SK-N-SH (cell line): Measurements from ENCODE around the gene CX3CL1. TPM values are rescaled to one million over a fixed set of nuclear protein-coding genes. Genes with fewer than 3 reads are reported as not detected.

ENCODE experiments used
- CTCF ChIA-PET: fragments of 300-600, 350-600 bp; formaldehyde crosslinking; extraction: SDS; loops from one replicate; lab custom pipeline; 2021; lab: Yijun Ruan, JAX
- POLR2A ChIA-PET: fragments of 350-600 bp; sonication (Branson Sonifier 250); formaldehyde crosslinking; extraction: SDS; loops from one replicate; lab custom pipeline; 2020; ENCODE audit warnings: antibody characterized with exemption, inconsistent platforms; lab: Yijun Ruan, JAX
- DNase-seq: peaks from one replicate; pipeline ENCODE4 v3.0.0; 2012
- H2AFZ ChIP-seq: fragments of 200-600 bp; sonication (generic); 2 replicates; pipeline ENCODE4 v1.8.1; 2016; ENCODE audit warnings: antibody characterized with exemption, mild to moderate bottlenecking, low read depth
- H3F3A ChIP-seq: fragments of 200-600 bp; sonication (generic); replicated peaks from 2 replicates; pipeline ENCODE3; 2016; ENCODE audit warnings: antibody characterized with exemption, mild to moderate bottlenecking; ENCODE audit not compliant: insufficient read depth
- H3K27ac ChIP-seq, 2 experiments: fragments of 200-500 bp in 1 of 2; fragments of 200-600 bp in 1 of 2; sonication (Bioruptor generic) in 1 of 2; sonication (generic), shearing (Covaris generic) in 1 of 2; 2 replicates each; pipeline versions ENCODE4 v1.5.1 to v1.6.1; 2014 to 2016; ENCODE audit warnings: low read depth in 2 of 2, inconsistent platforms in 1 of 2, low read length in 1 of 2, mild to moderate bottlenecking in 1 of 2, mixed read lengths in 1 of 2
- H3K27me3 ChIP-seq: fragments of 200-600 bp; sonication (generic), shearing (Covaris generic); 2 replicates; pipeline ENCODE4 v1.6.1; 2016; ENCODE audit warnings: mixed run types; ENCODE audit not compliant: insufficient read depth
- H3K36me3 ChIP-seq, 2 experiments: fragments of 200-500 bp in 1 of 2; fragments of 200-600 bp in 1 of 2; sonication (Bioruptor generic) in 1 of 2; sonication (generic) in 1 of 2; replicated peaks in 1 of 2; 2 replicates each; pipeline versions ENCODE3 to v1.5.1; 2014 to 2016; ENCODE audit warnings: low read length in 1 of 2, mild to moderate bottlenecking in 1 of 2; ENCODE audit not compliant: insufficient read depth in 2 of 2, control insufficient read depth in 1 of 2
- H3K4me1 ChIP-seq, 2 experiments: fragments of 200-500 bp in 1 of 2; fragments of 200-600 bp in 1 of 2; sonication (Bioruptor generic) in 1 of 2; sonication (generic), shearing (Covaris generic) in 1 of 2; 2 replicates each; pipeline versions ENCODE4 v1.5.1 to v1.6.1; 2014 to 2016; ENCODE audit warnings: low read depth in 1 of 2, low read length in 1 of 2, mixed run types in 1 of 2; ENCODE audit not compliant: insufficient read depth in 2 of 2, control insufficient read depth in 1 of 2
- H3K4me2 ChIP-seq: fragments of 200-600 bp; sonication (generic), shearing (Covaris generic); 2 replicates; pipeline ENCODE4 v1.6.1; 2017; ENCODE audit warnings: mixed run types
- H3K4me3 ChIP-seq, 2 experiments: fragments of 200-500 bp in 1 of 2; fragments of 200-600 bp in 1 of 2; sonication (Bioruptor generic) in 1 of 2; sonication (generic), shearing (Covaris generic) in 1 of 2; 2 replicates each; pipeline versions ENCODE4 v1.5.1 to v1.8.1; 2014 to 2016; ENCODE audit warnings: low read depth in 2 of 2, inconsistent platforms in 1 of 2, low read length in 1 of 2, mild to moderate bottlenecking in 1 of 2, mixed read lengths in 1 of 2, moderate library complexity in 1 of 2
- H3K79me2 ChIP-seq: fragments of 200-600 bp; sonication (generic); 2 replicates; pipeline ENCODE4 v1.8.1; 2017; ENCODE audit warnings: mild to moderate bottlenecking; ENCODE audit not compliant: insufficient read depth
- H3K9ac ChIP-seq: fragments of 200-600 bp; sonication (generic); 2 replicates; pipeline ENCODE4 v1.6.1; 2017; ENCODE audit warnings: mixed run types
- H3K9me2 ChIP-seq: fragments of 200-600 bp; sonication (generic); 2 replicates; pipeline ENCODE4 v1.6.1; 2017; ENCODE audit warnings: mixed run types
- H3K9me3 ChIP-seq: fragments of 200-600 bp; sonication (generic); 2 replicates; pipeline ENCODE4 v1.6.1; 2017; ENCODE audit warnings: mixed run types, mild to moderate bottlenecking, moderate library complexity
- H4K20me1 ChIP-seq: fragments of 200-600 bp; sonication (generic); 2 replicates; pipeline ENCODE4 v1.6.1; 2017; ENCODE audit warnings: mild to moderate bottlenecking, mixed run types; ENCODE audit not compliant: insufficient read depth
- GABPA ChIP-seq: IDR thresholded peaks from 2 replicates; pipeline ENCODE4 v1.4.0; 2012; ENCODE audit warnings: low read depth, mild to moderate bottlenecking
- GATA2 ChIP-seq: sonication (generic); formaldehyde crosslinking; IDR thresholded peaks from 2 replicates; pipeline ENCODE4 v1.5.0; 2020; ENCODE audit warnings: mild to moderate bottlenecking, missing genetic modification reagents
- JUND ChIP-seq: IDR thresholded peaks from 2 replicates; pipeline ENCODE4 v1.4.0; 2012
- MXI1 ChIP-seq: IDR thresholded peaks from 2 replicates; pipeline ENCODE4 v1.6.1; 2012; ENCODE audit warnings: mild to moderate bottlenecking, low read depth, low read length, improper control_type of control experiment
- NRF1 ChIP-seq: IDR thresholded peaks from 2 replicates; pipeline ENCODE4 v1.6.1; 2012; ENCODE audit warnings: low read depth, mild to moderate bottlenecking, low read length
- POLR2AphosphoS5 ChIP-seq: IDR thresholded peaks from 2 replicates; pipeline ENCODE4 v1.6.1; 2012; ENCODE audit warnings: low read depth, low read length
- RAD21 ChIP-seq: IDR thresholded peaks from 2 replicates; pipeline ENCODE4 v1.6.1; 2012; ENCODE audit warnings: mild to moderate bottlenecking, low read length
- RFX5 ChIP-seq: IDR thresholded peaks from 2 replicates; pipeline ENCODE4 v1.6.1; 2012; ENCODE audit warnings: mild to moderate bottlenecking, improper control_type of control experiment, low read length
- RXRA ChIP-seq: IDR thresholded peaks from 2 replicates; pipeline ENCODE4 v1.4.0; 2012; ENCODE audit warnings: low read depth, mild to moderate bottlenecking, borderline replicate concordance
- SIN3A ChIP-seq: IDR thresholded peaks from 2 replicates; pipeline ENCODE4 v1.6.1; 2012; ENCODE audit warnings: low read depth, mild to moderate bottlenecking, low read length, moderate library complexity, borderline replicate concordance
- TAF1 ChIP-seq: IDR thresholded peaks from 2 replicates; pipeline ENCODE4 v1.6.1; 2012; ENCODE audit warnings: low read depth, mild to moderate bottlenecking, low read length, moderate library complexity, borderline replicate concordance
- TCF12 ChIP-seq: IDR thresholded peaks from 2 replicates; pipeline ENCODE4 v1.4.0; 2012
- WGBS: methylation state at CpG from one replicate; pipeline ENCODE4 v1.1.6; 2017; ENCODE audit warnings: low lambda C conversion rate; 5-methylcytosine and 5-hydroxymethylcytosine counted together
- polyA plus RNA-seq, 3 experiments: library from polyadenylated mRNA; depleted of rRNA; stranded (reverse); fragments of >200 nt; gene quantifications; 2 replicates each; pipeline ENCODE4 v1.2.3, GENCODE V29; 2012
- TF ChIP-seq, protein P1 (sequence below): fragments of 200-600 bp; sonication (generic); IDR thresholded peaks from 2 replicates; pipeline ENCODE4 v1.6.1; 2017; ENCODE audit warnings: antibody characterized with exemption, mild to moderate bottlenecking, moderate library complexity
- TF ChIP-seq, protein P2 (sequence below): IDR thresholded peaks from 2 replicates; pipeline ENCODE4 v1.4.0; 2012; ENCODE audit warnings: low read depth, borderline replicate concordance
- TF ChIP-seq, protein P3 (sequence below): fragments of 150-350 bp; IDR thresholded peaks from 2 replicates; pipeline ENCODE4 v1.6.1; 2016; ENCODE audit warnings: mild to moderate bottlenecking, low read depth, low read length

CX3CL1 gene
- polyA plus RNA-seq, 1 of the 3 experiments (the other 2 are of a cell fraction): 6.8 TPM

DNA sequence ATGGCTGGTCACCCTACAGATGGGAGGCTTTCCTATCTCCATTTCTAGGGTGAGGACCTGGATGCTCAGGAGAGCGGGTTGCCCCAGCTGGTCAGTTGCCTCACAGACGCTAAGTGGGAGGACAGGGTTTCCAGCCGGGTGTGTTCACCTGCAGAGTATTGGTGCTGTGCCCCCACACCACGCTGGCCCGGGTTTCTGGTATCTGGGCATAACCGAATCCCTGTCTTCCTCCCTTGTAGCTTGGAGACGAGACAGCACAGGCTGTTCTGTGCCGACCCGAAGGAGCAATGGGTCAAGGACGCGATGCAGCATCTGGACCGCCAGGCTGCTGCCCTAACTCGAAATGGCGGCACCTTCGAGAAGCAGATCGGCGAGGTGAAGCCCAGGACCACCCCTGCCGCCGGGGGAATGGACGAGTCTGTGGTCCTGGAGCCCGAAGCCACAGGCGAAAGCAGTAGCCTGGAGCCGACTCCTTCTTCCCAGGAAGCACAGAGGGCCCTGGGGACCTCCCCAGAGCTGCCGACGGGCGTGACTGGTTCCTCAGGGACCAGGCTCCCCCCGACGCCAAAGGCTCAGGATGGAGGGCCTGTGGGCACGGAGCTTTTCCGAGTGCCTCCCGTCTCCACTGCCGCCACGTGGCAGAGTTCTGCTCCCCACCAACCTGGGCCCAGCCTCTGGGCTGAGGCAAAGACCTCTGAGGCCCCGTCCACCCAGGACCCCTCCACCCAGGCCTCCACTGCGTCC, 9.7 kb downstream of the CX3CL1 start:
- WGBS: 97% methylated on average over 26 of the region's 35 CpGs
- Histone ChIP-seq H3K4me3 (no peak overlapping the region), H3K27me3 (no peaks in the 10 kb centered on the region), H3K36me3 (no peaks in the 10 kb centered on the region), H4K20me1 (no peaks in the 10 kb centered on the region), H3K9me3 (no peaks in the 10 kb centered on the region), H2AFZ (no peak overlapping the region), H3K27ac (no peak overlapping the region), H3K9ac (no peak overlapping the region), H3K79me2 (no peaks in the 10 kb centered on the region), H3F3A (peaks cover 7% of the 10 kb centered on the region), H3K4me1 (peaks cover 15 to 33% of the 10 kb centered on the region in 2 experiments; a peak in 3 of 4 replicates), H3K4me2 (no peak overlapping the region), H3K9me2 (no peaks in the 10 kb centered on the region)
- CTCF ChIA-PET: interaction anchor here (1.1 to 2.1 kb wide), 3 partner anchors 36 to 137 kb away, joined by 3 to 17 read pairs (median 3); no protein-coding TSS in a partner anchor
- peak; percentile 8 for DNase-seq
- POLR2A ChIA-PET: no interaction called here
- TF ChIP-seq SIN3A (no peak), POLR2AphosphoS5 (no peak), NRF1 (no peak), RFX5 (no peak), GATA2 (CRISPR knock-in tag) (no peak), RAD21 (no peak)
- TF ChIP-seq, protein P1, sequence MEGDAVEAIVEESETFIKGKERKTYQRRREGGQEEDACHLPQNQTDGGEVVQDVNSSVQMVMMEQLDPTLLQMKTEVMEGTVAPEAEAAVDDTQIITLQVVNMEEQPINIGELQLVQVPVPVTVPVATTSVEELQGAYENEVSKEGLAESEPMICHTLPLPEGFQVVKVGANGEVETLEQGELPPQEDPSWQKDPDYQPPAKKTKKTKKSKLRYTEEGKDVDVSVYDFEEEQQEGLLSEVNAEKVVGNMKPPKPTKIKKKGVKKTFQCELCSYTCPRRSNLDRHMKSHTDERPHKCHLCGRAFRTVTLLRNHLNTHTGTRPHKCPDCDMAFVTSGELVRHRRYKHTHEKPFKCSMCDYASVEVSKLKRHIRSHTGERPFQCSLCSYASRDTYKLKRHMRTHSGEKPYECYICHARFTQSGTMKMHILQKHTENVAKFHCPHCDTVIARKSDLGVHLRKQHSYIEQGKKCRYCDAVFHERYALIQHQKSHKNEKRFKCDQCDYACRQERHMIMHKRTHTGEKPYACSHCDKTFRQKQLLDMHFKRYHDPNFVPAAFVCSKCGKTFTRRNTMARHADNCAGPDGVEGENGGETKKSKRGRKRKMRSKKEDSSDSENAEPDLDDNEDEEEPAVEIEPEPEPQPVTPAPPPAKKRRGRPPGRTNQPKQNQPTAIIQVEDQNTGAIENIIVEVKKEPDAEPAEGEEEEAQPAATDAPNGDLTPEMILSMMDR: no peak
- TF ChIP-seq, protein P2, sequence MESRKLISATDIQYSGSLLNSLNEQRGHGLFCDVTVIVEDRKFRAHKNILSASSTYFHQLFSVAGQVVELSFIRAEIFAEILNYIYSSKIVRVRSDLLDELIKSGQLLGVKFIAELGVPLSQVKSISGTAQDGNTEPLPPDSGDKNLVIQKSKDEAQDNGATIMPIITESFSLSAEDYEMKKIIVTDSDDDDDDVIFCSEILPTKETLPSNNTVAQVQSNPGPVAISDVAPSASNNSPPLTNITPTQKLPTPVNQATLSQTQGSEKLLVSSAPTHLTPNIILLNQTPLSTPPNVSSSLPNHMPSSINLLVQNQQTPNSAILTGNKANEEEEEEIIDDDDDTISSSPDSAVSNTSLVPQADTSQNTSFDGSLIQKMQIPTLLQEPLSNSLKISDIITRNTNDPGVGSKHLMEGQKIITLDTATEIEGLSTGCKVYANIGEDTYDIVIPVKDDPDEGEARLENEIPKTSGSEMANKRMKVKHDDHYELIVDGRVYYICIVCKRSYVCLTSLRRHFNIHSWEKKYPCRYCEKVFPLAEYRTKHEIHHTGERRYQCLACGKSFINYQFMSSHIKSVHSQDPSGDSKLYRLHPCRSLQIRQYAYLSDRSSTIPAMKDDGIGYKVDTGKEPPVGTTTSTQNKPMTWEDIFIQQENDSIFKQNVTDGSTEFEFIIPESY: no peak

DNA sequence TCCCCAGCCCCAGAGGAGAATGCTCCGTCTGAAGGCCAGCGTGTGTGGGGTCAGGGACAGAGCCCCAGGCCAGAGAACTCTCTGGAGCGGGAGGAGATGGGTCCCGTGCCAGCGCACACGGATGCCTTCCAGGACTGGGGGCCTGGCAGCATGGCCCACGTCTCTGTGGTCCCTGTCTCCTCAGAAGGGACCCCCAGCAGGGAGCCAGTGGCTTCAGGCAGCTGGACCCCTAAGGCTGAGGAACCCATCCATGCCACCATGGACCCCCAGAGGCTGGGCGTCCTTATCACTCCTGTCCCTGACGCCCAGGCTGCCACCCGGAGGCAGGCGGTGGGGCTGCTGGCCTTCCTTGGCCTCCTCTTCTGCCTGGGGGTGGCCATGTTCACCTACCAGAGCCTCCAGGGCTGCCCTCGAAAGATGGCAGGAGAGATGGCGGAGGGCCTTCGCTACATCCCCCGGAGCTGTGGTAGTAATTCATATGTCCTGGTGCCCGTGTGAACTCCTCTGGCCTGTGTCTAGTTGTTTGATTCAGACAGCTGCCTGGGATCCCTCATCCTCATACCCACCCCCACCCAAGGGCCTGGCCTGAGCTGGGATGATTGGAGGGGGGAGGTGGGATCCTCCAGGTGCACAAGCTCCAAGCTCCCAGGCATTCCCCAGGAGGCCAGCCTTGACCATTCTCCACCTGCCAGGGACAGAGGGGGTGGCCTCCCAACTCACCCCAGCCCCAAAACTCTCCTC, 10.4 kb downstream of the CX3CL1 start:
- Histone ChIP-seq H3K4me3 (no peak overlapping the region), H3K36me3 (no peaks in the 10 kb centered on the region), H3K27me3 (no peaks in the 10 kb centered on the region), H3K9me3 (no peaks in the 10 kb centered on the region), H3K79me2 (no peaks in the 10 kb centered on the region), H3K9me2 (no peaks in the 10 kb centered on the region), H3K9ac (no peak overlapping the region), H3K27ac (no peak overlapping the region), H2AFZ (no peak overlapping the region), H3F3A (peaks cover 7% of the 10 kb centered on the region), H3K4me1 (peaks cover 10 to 26% of the 10 kb centered on the region in 2 experiments; a peak in 3 of 4 replicates), H3K4me2 (no peak overlapping the region), H4K20me1 (no peaks in the 10 kb centered on the region)
- ChIA-PET POLR2A (no interaction called here), CTCF (interaction anchor here (1.1 kb wide), 1 partner anchor 83 kb away, joined by 3 read pairs; no protein-coding TSS in a partner anchor)
- WGBS: 85% methylated on average over 10 of the region's 16 CpGs
- no peak for DNase-seq
- TF ChIP-seq TCF12: no peak
- no peak for TF ChIP-seq JUND
- TF ChIP-seq NRF1: no peak
- TF ChIP-seq TAF1: no peak
- no peak for TF ChIP-seq GABPA
- TF ChIP-seq, protein P3, sequence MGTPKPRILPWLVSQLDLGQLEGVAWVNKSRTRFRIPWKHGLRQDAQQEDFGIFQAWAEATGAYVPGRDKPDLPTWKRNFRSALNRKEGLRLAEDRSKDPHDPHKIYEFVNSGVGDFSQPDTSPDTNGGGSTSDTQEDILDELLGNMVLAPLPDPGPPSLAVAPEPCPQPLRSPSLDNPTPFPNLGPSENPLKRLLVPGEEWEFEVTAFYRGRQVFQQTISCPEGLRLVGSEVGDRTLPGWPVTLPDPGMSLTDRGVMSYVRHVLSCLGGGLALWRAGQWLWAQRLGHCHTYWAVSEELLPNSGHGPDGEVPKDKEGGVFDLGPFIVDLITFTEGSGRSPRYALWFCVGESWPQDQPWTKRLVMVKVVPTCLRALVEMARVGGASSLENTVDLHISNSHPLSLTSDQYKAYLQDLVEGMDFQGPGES: no peak
- TF ChIP-seq MXI1: no peak
- no peak for TF ChIP-seq RXRA
